ENCODE measurements around the gene RALBP1. TPM values are rescaled to one million over a fixed set of nuclear protein-coding genes. Genes with fewer than 3 reads are reported as not detected.

RALBP1 gene
- total and polyA plus RNA-seq, 2 of the 4 experiments (the other 2 are of a cell fraction) = 30.6 to 38.2 TPM

- Histone ChIP-seq H3K27me3 (ENCODE audit: control insufficient read depth, insufficient read depth, low read length) (no peaks in the 10 kb centered on the region; the same call in 1 of the 2 replicates), H3K4me1 (ENCODE audit: control insufficient read depth, insufficient read depth, low read length) (no peaks in the 10 kb centered on the region), H2BK5ac (ENCODE audit: low read depth, low read length, poor library complexity, severe bottlenecking) (no peak overlapping the region), H4K8ac (ENCODE audit: low read depth in 2 of 2, low read length in 2 of 2) (no peak overlapping the region), H3K56ac (ENCODE audit: extremely low read depth, insufficient read depth, low read length) (no peak overlapping the region), H3K4ac (ENCODE audit: low read depth, low read length) (no peak overlapping the region), H3K18ac (ENCODE audit: low read depth, low read length) (no peak overlapping the region), H2BK15ac (ENCODE audit: low read depth, low read length) (no peak overlapping the region), H3K79me1 (ENCODE audit: low read depth in 1 of 2, low read length in 2 of 2) (no peaks in the 10 kb centered on the region), H4K20me1 (ENCODE audit: insufficient read depth, low read length) (no peaks in the 10 kb centered on the region), H3K9ac (ENCODE audit: low read depth, low read length) (no peak overlapping the region), H2AK9ac (replicated peaks; ENCODE audit: low read depth, low read length, poor library complexity) (no peak overlapping the region), H3K27ac (ENCODE audit: insufficient read depth, low read length) (no peak overlapping the region), H2AFZ (replicated peaks; ENCODE audit: low read length, poor library complexity) (no peak overlapping the region), H2BK20ac (ENCODE audit: low read depth, low read length) (no peak overlapping the region), H3K9me3 (ENCODE audit: control insufficient read depth, insufficient read depth, low read length) (peaks cover 13% of the 10 kb centered on the region), H3K9me1 (ENCODE audit: insufficient read depth, low read length) (peaks cover 3% of the 10 kb centered on the region; the same call in 1 of the 2 replicates), H3K23ac (ENCODE audit: low read depth, low read length) (no peak overlapping the region), H3K14ac (replicated peaks; ENCODE audit: low read depth, low read length) (no peak overlapping the region), H3K36me3 (ENCODE audit: control insufficient read depth, insufficient read depth, low read length) (no peaks in the 10 kb centered on the region), H3K4me3 (ENCODE audit: insufficient read depth, low read depth, low read length) (no peak overlapping the region), H4K91ac (ENCODE audit: insufficient read depth, low read depth, low read length) (no peak overlapping the region), H2AK5ac (ENCODE audit: low read depth, low read length) (no peak overlapping the region), H3K4me2 (ENCODE audit: low read depth, low read length) (no peak overlapping the region), H4K5ac (ENCODE audit: low read depth, low read length) (no peak overlapping the region), H2BK120ac (ENCODE audit: low read depth, low read length) (no peak overlapping the region)
- BruUV-seq (replicated peaks) = no TSS peak
- dilution Hi-C loops (cut with HindIII; ENCODE audit: low sequenced_read_pairs, unreplicated experiment) = no loop called here
- CTCF ChIA-PET = no interaction called here
- DNase-seq (no peak), ATAC-seq (ENCODE audit: low read depth) (no peak)
- in situ Hi-C loops (cut with MboI; ENCODE audit: low sequenced_read_pairs) = no loop called here
- POLR2A ChIA-PET (ENCODE audit: unreplicated experiment) = no interaction called here
- whole genome bisulfite sequencing, 2 experiments (ENCODE audit: extremely low coverage in 2 of 2, insufficient read length in 1 of 2) = 91% methylated on average over 4 of the region's 7 CpGs; no CpG with 5 or more reads in 1 of the 2 experiments
- intact Hi-C loops (cut with micrococcal nuclease) = no loop called here
- TF ChIP-seq POLR2A (IDR thresholded peaks at IDR 0.05; ENCODE audit: low read depth, low read length) (no peak), NFE2L2 (IDR thresholded peaks at IDR 0.05; ENCODE audit: low read depth, low read length) (no peak), BHLHE40 (IDR thresholded peaks at IDR 0.05; ENCODE audit: low read depth, low read length) (no peak), MAZ (IDR thresholded peaks at IDR 0.05; ENCODE audit: borderline replicate concordance, low read depth, low read length) (no peak), RCOR1 (IDR thresholded peaks at IDR 0.05; ENCODE audit: insufficient replicate concordance, low read length) (no peak), CTCF (conservative IDR thresholded peaks at IDR 0.05; ENCODE audit: low read depth, low read length) (no peak), USF2 (IDR thresholded peaks at IDR 0.05; ENCODE audit: low read depth, low read length) (no peak), RFX5 (IDR thresholded peaks at IDR 0.05; ENCODE audit: low read depth, low read length) (no peak), CEBPB (IDR thresholded peaks at IDR 0.05; ENCODE audit: low read depth, low read length) (no peak), ELK1 (IDR thresholded peaks at IDR 0.05; ENCODE audit: borderline replicate concordance, low read depth, low read length) (no peak), MAFK (IDR thresholded peaks at IDR 0.05; ENCODE audit: low read depth, low read length) (no peak), RAD21 (IDR thresholded peaks at IDR 0.05; ENCODE audit: low read length) (no peak), FOS (IDR thresholded peaks at IDR 0.05; ENCODE audit: low read depth, low read length) (no peak), SMC3 (IDR thresholded peaks at IDR 0.05; ENCODE audit: low read depth, low read length) (no peak), MXI1 (IDR thresholded peaks at IDR 0.05; ENCODE audit: borderline replicate concordance, low read depth, low read length) (no peak)
Measured at GRCh38 chr18:9447334-9447733, 28.0 kb upstream of the RALBP1 start.
